NCI-H345 treated with DMSO at 0.1 percent for 48 hours (cell line): ENCODE measurements around the gene TERB2.
"Not testable (repeated sequence)": the region's sequence is repeated elsewhere in the genome, so short reads cannot be mapped to it uniquely, and the experiment has no call there.

Experiments
- DNase-seq: peaks from one replicate; lab custom pipeline; 2025; ENCODE audit not compliant: unreplicated experiment; lab: John Stamatoyannopoulos, UW

The TERB2 gene, protein sequence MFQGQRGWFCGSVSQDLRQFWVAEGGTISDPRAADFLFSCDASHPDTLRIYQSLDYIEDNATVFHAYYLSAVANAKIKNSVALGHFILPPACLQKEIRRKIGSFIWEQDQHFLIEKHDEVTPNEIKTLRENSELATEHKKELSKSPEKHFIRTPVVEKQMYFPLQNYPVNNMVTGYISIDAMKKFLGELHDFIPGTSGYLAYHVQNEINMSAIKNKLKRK

DNA sequence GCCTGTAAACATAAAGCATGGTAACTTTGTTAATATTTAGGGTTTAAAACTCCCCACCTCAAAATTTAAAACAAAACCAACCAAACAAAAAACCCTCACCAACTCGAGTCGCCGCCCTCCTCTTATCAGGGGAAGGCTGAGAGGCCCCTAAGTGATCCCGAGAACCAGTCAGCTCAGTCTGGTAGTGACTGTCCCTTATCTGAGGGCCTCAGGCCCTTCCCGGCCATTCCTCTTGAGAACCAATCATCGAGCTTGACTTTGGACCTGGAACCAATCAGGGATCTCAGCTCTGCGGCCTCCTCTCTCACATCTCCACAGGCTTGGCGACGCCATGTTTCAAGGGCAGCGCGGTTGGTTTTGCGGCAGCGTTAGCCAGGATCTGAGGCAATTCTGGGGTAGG is at the start of gene TERB2:
Gene TERB2 (plus strand): TSS at position 300 of the 400 bp plus-strand sequence. CDS start 32 bp downstream, at position 332.
- DNase-seq: no peak

DNA sequence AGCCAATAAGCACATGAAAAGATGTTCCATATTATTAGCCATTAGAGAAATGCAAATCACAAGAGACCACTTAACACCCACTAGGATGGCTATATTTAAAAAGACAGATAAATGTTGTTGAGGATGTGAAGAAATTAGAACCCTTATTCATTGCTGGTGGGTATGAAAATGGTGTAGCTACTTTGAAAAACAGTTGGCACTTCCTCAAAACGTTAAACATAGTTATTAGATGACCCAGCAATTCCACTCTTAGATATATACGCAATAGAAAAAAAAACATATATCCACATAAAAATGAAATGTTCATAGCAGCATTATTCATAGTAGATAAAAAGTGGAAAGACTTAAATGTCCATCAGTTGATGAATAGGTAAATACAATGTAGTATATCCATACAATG is 47.1 kb upstream of the TERB2 start:
- no peak for DNase-seq

DNA sequence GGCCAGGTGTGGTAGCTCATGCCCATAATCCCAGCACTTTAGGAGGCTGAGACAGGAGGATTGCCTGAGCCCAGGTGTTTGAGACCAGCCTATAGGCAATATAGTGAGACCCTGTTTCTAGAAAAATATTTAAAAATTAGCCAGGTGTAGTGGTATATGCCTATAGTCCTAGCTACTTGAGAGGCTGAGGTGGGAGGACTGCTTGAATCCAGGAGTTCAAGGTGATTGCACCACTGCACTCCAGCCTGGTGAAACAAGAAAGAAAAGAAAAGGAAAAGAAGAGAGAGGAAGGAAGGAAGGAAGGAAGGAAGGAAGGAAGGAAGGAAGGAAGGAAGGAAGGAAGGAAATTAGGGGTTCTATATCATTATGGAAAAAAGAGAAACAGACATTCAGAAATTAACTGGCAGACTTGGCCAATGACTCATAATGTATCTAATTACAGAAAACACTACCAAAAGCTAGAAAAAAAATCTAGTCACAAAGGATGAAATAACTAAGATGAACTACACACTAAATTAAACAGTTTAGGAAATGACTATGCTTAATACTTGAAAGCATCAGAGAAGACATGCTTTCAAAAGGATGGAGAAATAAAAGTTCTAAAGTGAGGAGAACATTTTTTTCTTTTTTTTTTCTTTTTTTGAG is 45.4 kb upstream of the TERB2 start:
- DNase-seq: no peak

DNA sequence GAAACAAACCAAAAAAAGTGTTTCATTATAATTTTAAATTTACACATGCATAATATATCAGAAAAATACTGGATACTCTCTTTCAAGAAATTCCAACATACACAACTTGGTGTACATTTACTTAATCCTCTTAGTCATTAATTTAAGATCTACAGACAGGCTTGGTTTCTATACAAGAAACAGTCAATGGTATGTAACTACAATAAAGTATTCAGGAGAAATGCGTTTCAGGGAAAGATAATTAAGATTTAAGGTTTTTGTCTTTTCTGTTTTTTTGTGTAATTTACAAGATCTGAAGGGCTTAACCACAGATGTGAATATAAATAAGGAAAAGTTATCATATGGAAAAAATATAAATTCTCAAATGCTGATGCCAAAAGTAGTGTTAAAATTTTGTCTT is 44.3 kb upstream of the TERB2 start:
- DNase-seq: not testable (repeated sequence)

DNA sequence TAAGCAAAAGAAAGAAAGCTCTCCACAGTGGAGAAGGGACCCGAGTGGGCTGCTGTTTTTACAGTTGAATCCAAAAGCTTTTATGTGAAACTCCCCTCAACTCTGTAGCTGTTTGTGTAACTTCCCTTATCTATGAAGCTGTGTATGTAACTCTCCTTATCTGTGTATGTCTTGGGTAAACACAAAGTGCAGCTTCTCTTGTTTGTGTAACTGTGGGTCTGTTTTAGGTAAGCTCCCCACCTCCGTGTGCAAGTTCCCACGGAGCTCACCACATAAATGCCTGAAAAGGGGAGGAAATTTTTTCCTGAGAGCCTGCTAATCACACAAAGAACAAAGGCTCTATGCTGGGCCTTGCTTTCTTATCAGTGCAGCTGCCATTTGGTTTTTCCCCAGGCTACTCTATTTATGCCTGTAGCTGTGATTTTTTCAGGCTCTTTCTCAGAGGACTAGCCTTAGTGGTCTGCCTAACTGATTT is 43.5 kb upstream of the TERB2 start:
- DNase-seq: not testable (repeated sequence)

DNA sequence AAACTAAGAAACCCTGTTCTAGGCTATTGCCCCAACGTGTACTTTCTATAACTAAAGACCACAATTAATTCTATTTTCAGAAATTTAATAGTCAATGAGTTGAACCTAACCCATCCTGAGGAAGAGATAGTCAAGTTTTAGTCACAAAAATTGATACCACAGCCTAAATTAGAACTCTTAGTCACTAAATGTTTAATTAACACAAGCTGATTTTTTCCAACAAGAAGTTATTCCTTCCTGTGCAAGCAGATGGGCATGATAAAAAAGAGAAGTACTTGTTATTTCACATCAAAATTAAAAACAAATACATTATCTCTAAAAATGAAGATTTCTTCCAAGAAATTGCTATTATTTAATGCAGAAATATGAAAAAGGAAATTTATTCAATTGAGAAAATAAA is 38.4 kb upstream of the TERB2 start:
- no peak for DNase-seq

DNA sequence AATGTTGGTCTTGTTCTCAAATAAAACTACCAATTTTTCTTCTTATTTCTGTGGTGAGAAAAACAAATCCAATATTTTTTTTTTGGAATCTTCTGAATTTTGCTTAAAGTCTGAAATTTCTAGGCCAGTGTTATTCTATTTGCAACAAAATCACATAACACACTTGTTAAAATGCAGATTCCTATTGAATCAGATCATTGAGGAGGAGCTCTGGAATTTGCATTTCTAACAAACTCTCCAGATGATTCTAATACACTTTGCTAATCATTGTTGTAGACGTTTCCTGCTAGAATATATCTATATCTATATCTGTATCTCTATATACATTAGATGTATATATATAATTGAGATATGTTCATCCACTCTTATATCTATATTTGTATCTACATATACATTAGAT is 27.8 kb upstream of the TERB2 start:
- not testable (repeated sequence) for DNase-seq

DNA sequence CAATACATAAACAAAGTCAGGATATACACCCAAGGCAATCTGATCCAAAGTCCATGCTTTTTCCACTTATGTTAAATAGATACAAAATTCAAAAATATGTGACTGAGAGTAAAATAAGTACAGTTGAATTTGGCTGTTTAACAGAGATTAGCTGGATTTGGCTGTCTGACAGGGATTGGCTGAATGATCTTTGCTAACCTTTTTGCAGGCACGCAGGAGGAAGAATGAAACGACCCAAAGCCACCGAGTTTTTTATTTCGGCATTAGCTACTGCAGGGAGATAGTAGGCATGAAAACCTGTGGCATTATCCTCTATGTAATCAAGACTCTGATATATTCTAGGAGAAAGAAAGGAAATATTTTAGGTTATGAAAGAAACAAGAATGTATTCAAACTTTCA is 26.2 kb upstream of the TERB2 start:
- not testable (repeated sequence) for DNase-seq

DNA sequence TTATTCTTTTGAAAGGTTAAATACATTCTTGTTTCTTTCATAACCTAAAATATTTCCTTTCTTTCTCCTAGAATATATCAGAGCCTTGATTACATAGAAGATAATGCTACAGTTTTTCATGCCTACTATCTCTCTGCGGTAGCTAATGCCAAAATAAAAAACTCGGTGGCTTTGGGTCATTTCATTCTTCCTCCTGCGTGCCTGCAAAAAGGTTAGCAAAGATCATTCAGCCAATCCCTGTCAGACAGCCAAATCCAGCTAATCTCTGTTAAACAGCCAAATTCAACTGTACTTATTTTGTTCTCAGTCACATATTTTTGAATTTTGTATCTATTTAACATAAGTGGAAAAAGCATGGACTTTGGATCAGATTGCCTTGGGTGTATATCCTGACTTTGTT is 1.8 kb downstream of the TERB2 start:
- not testable (repeated sequence) for DNase-seq

DNA sequence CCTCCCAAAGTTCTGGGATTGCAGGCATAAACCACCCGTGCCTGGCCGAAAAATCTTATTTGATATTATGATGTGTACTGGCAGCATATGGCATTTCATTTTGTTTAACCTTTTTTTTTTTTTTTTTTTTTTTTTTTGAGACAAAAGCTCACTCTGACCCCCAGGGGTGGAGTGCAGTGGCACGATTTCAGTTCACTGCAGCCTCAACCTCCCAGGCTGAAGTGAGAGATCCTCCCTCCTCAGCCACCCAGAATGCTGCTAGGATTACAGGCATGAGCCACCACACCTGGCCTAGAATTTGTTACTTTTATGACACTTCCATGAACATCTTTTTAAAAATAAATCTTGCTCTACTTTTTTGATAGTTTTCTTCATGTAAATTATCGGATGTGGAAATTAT is 12.0 kb downstream of the TERB2 start:
- no peak for DNase-seq

DNA sequence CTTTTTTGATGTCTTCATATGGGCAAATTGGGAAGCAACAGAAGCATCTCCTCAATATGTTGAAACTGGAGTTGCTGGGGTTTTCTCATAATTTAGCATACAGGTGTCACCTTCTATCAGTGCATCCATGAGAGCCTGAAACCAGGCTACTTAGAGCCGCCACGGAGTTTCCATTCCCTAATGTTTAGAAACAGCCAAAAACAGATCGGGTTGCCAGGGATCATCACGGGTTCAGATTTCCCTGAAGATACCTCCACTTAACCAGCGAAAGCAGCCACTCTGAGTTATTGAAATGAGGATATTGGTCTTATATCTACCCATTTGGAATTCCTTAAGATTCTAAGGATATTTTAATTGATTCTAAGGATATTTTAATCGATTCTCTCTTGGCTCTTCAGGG is 14.5 kb downstream of the TERB2 start:
- no peak for DNase-seq

DNA sequence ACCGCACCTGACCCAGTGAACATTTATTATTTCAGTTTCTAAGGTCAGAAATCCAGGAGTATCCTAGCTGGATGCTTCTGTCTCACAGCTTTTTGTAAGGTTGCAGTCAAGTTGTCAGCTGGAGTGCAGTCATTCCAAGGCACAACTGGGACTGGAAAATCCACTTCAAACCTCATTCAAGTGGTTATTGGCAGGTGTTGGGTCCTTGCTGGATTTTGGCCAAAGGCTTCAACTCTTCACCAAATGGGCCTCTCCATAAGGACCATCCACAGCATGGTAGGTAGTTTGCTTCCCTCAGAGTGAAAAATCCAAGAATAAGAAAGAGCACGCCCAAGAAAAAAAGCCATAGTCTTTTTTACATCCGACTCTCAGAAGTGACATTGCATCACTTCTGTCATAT is 19.7 kb downstream of the TERB2 start:
- DNase-seq: not testable (repeated sequence)

DNA sequence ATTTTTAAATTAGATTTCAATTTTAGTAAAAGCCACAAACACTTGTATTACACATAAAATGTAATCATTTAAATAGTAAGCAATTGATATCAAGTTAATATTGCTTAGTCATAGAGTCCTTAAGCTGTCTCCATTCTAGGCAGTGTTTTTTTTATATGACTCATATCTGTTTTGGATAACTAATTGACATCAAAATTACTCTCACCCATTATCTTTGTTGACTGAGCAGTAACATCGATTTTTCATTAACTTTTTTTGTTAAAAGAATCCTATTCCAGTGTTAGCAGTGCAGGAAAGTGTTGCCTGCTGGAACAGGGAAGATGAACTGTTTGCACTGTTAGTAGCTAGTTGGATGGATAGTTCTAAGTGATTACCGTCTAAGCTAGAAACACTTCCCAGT is 21.3 kb downstream of the TERB2 start:
- not testable (repeated sequence) for DNase-seq

DNA sequence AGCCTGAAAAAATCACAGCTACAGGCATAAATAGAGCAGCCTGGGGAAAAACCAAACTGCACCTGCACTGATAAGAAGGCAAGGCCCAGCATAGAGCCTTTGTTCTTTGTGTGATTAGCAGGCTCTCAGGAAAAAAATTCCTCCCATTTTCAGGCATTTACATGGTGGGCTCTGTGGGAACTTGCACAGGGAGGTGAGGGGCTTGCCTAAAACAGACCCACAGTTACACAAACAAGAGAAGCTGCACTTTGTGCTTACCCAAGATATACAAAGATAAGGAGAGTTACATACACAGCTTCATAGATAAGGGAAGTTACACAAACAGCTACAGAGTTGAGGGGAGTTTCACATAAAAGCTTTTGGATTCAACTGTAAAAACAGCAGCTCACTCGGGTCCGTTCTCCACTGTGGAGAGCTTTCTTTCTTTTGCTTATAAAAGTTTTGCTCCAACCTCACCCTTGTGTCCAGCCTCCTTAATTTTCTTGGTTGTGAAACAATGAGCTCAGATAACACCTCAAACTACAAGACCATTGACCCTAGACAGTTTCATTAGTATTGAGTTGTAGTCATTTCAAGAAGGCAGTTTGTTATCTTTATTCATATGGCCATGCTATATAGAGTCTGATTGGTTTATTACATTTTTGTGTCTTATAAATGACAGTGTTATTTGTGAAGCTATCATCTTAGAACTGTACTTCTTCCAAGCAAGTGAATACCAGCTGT is 23.3 kb downstream of the TERB2 start:
- DNase-seq: not testable (repeated sequence)

DNA sequence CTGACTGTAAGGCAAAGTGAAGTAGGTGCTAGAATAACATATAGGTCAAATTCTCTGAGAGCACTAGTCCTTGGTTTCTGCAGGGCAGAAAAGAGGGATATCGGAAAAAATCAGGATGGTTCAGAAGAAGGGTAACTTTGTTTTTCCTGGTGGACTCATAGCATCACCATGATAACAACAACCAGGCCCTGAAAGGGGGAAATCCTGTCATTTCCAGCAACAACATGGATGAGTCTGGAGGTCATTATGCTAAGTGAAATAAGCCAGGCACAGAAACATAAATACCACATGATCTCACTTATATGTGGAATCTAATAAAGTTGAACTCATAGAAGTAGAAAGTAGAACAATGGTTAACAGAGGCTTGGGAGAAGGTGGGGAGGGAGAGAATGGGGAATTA is 27.7 kb downstream of the TERB2 start:
- DNase-seq: not testable (repeated sequence)

DNA sequence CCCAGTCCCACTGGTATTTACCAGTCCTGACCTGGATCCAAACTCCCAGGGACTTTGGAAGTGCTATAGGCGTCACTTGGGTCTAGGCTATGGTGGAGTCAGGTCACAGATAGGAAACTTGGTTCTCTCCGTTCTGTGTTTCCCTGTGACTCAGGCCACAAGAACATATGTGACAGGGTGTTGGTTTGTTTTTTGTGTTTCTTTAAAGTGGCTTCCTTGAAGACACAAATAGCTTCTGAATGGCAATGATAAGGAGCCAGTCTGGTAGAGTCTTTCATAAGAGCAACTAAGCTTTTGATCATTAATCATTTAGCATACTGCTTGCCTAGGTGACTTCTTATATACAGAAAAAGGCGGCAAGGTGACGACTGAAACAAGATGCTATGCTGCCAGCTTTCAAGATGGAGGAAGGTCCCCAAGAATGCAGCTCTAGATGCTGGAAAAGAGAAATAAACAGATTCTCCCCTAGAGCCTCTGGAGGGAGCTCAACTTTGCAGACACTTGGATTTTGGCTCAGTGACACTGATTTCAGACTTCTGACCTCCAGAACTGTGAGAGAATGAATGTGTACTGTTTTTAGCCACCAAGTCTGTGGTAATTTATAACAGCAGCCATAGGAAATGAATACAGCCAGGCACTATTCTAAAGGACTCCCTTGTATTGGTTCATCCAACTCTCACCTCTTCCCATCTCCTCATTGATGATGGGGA is 30.0 kb downstream of the TERB2 start:
- not testable (repeated sequence) for DNase-seq

DNA sequence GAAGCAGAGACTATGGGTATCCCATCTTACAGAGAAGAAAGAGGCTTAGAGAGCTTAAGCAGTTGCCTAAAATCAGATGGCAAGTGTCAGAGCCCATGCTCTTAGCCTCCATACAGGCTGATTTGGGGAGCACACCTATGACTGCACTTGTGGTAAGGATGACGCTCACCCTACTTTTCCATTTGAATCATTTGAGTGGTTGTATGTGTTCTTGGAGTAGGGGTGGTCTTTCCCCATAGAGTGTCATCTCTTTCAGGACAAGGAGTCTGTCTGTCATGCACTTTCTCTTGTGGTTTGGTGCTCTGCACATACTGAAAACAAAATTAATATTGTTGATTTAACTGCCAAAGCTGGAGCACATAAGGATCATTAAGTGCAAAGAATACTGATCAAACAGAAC is 31.2 kb downstream of the TERB2 start:
- DNase-seq: not testable (repeated sequence)

DNA sequence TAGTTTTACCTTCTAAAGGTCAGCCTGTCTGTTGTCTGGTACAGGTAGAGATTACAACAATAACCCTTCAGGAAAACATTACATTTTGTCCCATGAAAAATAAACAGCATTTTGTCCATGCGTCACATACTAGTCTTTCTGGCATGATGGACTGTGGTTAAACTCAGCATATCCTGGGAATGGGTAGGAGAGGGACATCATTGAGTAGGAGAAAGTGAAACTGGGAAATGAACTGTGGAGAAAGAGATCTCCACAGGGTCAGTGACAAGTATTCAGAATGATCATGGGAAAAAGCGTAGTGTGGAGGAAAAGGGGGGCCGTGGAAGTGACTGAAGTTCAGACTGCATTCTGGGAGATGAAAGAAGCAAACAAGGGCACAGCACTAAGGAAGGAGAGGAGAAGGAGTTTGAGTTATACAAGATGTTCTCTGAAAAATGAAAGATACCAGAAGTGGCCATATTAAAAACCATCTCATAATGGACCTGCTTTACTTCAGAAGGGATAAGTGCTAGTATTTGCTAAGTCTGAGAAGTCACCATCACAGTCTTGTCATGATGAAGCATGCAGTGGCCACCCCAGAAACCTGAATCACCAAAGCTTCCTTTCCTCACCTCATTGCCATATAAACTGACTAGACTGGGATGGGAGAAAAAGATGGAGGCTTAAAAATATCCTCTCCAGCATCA is 31.8 kb downstream of the TERB2 start:
- DNase-seq: not testable (repeated sequence)

DNA sequence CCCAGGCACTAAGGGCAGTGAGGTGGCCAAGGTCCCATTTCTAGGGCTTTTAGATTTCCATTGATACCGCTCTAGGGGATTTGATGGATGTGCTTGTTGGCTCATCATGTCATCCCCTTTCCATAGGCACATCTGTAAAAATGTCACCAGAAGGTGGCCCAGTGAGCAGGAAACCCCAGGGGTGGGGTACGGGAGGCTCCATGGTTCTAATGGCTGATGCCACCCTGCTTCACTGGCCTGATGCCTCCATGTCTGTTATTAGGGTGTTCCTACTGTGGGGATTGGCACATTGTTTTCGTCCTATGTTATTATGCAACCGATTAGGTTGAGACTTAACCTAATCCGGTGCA is 32.4 kb downstream of the TERB2 start:
- DNase-seq: not testable (repeated sequence)

DNA sequence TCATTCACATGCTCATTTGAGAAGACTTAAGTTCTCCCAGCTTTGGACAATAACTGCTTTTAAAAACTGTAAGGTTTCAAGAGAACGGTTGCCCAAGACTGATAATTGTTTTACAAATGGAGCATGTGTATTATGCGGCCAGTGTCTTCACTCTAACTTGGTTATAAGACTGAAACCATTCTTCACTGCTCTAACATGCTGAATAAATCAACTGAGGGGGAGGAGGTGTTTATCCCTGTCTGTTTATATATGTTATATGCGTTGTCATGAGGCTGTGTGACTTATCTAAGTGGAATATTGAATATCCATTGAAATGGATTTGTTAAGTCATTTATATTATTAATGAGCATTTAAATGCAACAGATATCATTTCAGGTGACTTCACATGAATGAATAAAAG is 41.1 kb downstream of the TERB2 start:
- not testable (repeated sequence) for DNase-seq

DNA sequence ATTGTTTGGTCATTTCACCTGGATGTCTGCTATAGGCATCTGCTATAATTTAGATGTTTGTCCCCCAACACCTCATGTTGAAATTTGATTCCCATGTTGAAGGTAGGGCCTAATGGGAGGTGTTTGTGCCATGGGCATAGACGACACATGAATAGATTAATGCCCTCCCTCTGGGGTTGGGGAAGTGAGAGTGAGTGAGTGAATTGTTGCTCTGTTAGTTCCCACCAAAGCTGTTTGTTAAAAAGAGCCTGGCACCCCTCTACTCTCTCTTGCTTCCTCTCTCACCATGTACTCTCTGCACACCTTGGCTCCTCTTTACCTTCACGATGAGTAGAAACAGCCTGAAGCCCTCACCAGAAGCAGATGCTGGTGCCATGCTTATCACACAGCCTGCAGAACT is 42.6 kb downstream of the TERB2 start:
- DNase-seq: no peak
